Smooth muscle cell (in vitro differentiated cells): ENCODE data around the gene PHC2. TPM values are rescaled to one million over a fixed set of nuclear protein-coding genes. Genes with fewer than 3 reads are reported as not detected.

Experiments
- DNase-seq: peaks from one replicate; lab custom pipeline; 2025; ENCODE audit not compliant: unreplicated experiment; lab: John Stamatoyannopoulos, UW
- H2AFZ ChIP-seq: fragments of 200-600 bp; sonication (generic); 2 replicates; pipeline ENCODE4 v1.6.0; 2016; ENCODE audit warnings: antibody characterized with exemption, low read depth, mild to moderate bottlenecking
- H3F3A ChIP-seq: fragments of 200-600 bp; sonication (generic); 2 replicates; pipeline ENCODE4 v1.6.0; 2017; ENCODE audit warnings: antibody characterized with exemption, low read depth
- H3K27ac ChIP-seq: fragments of 200-600 bp; sonication (generic); 2 replicates; pipeline ENCODE4 v1.5.1; 2016; ENCODE audit warnings: low read depth, mild to moderate bottlenecking
- H3K27me3 ChIP-seq: fragments of 200-600 bp; sonication (generic); 2 replicates; pipeline ENCODE4 v1.6.1; 2016; ENCODE audit warnings: low read depth, mild to moderate bottlenecking
- H3K36me3 ChIP-seq: fragments of 200-600 bp; sonication (generic); 2 replicates; pipeline ENCODE4 v1.5.1; 2016; ENCODE audit warnings: low read depth
- H3K4me1 ChIP-seq: fragments of 200-600 bp; sonication (generic); 2 replicates; pipeline ENCODE4 v1.5.1; 2016; ENCODE audit warnings: low read depth
- H3K4me2 ChIP-seq: fragments of 200-600 bp; sonication (generic); 2 replicates; pipeline ENCODE4 v1.6.0; 2016; ENCODE audit warnings: mild to moderate bottlenecking
- H3K4me3 ChIP-seq: fragments of 200-600 bp; sonication (generic); 2 replicates; pipeline ENCODE4 v1.5.1; 2016; ENCODE audit warnings: mild to moderate bottlenecking
- H3K79me2 ChIP-seq: fragments of 200-600 bp; sonication (generic); 2 replicates; pipeline ENCODE4 v1.6.0; 2016; ENCODE audit warnings: low read depth, mild to moderate bottlenecking
- H3K9ac ChIP-seq: fragments of 200-600 bp; sonication (generic); 2 replicates; pipeline ENCODE4 v1.6.0; 2016; ENCODE audit warnings: low read depth
- H3K9me3 ChIP-seq: fragments of 200-600 bp; sonication (generic); replicated peaks from 2 replicates; pipeline ENCODE4 v1.5.1; 2016; ENCODE audit warnings: low read depth
- H4K20me1 ChIP-seq: fragments of 200-600 bp; sonication (generic); 2 replicates; pipeline ENCODE4 v1.6.0; 2016; ENCODE audit warnings: low read depth
- CTCF ChIP-seq: fragments of 200-600 bp; sonication (generic); IDR thresholded peaks from 2 replicates; pipeline ENCODE4 v1.5.1; 2017; ENCODE audit warnings: borderline replicate concordance, mild to moderate bottlenecking, antibody characterized with exemption; ENCODE audit not compliant: insufficient read depth, poor library complexity, severe bottlenecking
- WGBS: methylation state at CpG from one replicate; pipeline ENCODE4 v1.1.7; 2016; ENCODE audit warnings: low lambda C conversion rate; 5-methylcytosine and 5-hydroxymethylcytosine counted together
- polyA plus RNA-seq: library from polyadenylated mRNA; unstranded; fragments of >200 nt; fragmentation: Nextera tagmentation; extraction: Ambion mirVana; gene quantifications from 2 replicates; pipeline ENCODE4 v1.2.1, GENCODE V29; 2016
- total RNA-seq: library from RNA; depleted of rRNA; stranded (reverse); fragments of >200 nt; gene quantifications from 2 replicates; pipeline ENCODE4 v1.2.3, GENCODE V29; 2014

The PHC2 gene
- total and polyA plus RNA-seq, 2 experiments from 2014 or later: 42.4 to 109 TPM

- Histone ChIP-seq H3K9me3 (no peaks in the 10 kb centered on the region), H3K36me3 (no peaks in the 10 kb centered on the region), H3K4me2 (no peak overlapping the region), H4K20me1 (no peaks in the 10 kb centered on the region), H3K79me2 (no peaks in the 10 kb centered on the region), H3F3A (peaks cover 8% of the 10 kb centered on the region), H3K4me1 (peaks cover 33% of the 10 kb centered on the region), H3K27ac (no peak overlapping the region), H3K27me3 (no peaks in the 10 kb centered on the region), H3K9ac (no peak overlapping the region), H2AFZ (no peak overlapping the region), H3K4me3 (no peak overlapping the region)
- TF ChIP-seq CTCF: no peak
- DNase-seq: no peak
- WGBS: 90% methylated on average over 9 of the region's 9 CpGs
These were observed 61.8 kb downstream of the PHC2 start for GRCh38 chr1:33369081-33369480.

GRCh38 chr1:33368431-33368830 is 62.5 kb downstream of the PHC2 start:
- H3K9ac ChIP-seq: no peak overlapping the region
- peaks cover 40% of the 10 kb centered on the region for H3K4me1 ChIP-seq
- H3K36me3 ChIP-seq: no peaks in the 10 kb centered on the region
- no peaks in the 10 kb centered on the region for H3K79me2 ChIP-seq
- H3K9me3 ChIP-seq: no peaks in the 10 kb centered on the region
- H3K4me2 ChIP-seq: no peak overlapping the region
- H4K20me1 ChIP-seq: no peaks in the 10 kb centered on the region
- H2AFZ ChIP-seq: no peak overlapping the region
- no peaks in the 10 kb centered on the region for H3K27me3 ChIP-seq
- 89% methylated on average over 6 of the region's 15 CpGs for WGBS
- H3F3A ChIP-seq: peaks cover 8% of the 10 kb centered on the region
- H3K27ac ChIP-seq: no peak overlapping the region
- no peak overlapping the region for H3K4me3 ChIP-seq
- no peak for DNase-seq
- TF ChIP-seq CTCF: no peak

- no peak overlapping the region for H2AFZ ChIP-seq
- WGBS: 35% methylated on average over 20 of the region's 23 CpGs
- no peak overlapping the region for H3K4me3 ChIP-seq
- no peaks in the 10 kb centered on the region for H3K79me2 ChIP-seq
- H3K4me1 ChIP-seq: peaks cover 47% of the 10 kb centered on the region
- peaks cover 8% of the 10 kb centered on the region for H3F3A ChIP-seq
- no peaks in the 10 kb centered on the region for H4K20me1 ChIP-seq
- H3K9ac ChIP-seq: no peak overlapping the region
- DNase-seq: peak; percentile 63
- no peak overlapping the region for H3K27ac ChIP-seq
- peak; percentile 92 for TF ChIP-seq CTCF
- H3K9me3 ChIP-seq: no peaks in the 10 kb centered on the region
- H3K36me3 ChIP-seq: no peaks in the 10 kb centered on the region
- H3K27me3 ChIP-seq: no peaks in the 10 kb centered on the region
- no peak overlapping the region for H3K4me2 ChIP-seq
These were observed 63.1 kb downstream of the PHC2 start for GRCh38 chr1:33367485-33368405.
